NB4 (cell line): ENCODE data around the gene ARL16.

Experiments
- POLR2A ChIP-seq: IDR thresholded peaks from 2 replicates; pipeline ENCODE4 v1.6.1; 2011; ENCODE audit warnings: mild to moderate bottlenecking; ENCODE audit not compliant: insufficient read length; ENCODE audit errors: extremely low read depth
- TF ChIP-seq, protein P1 (sequence below): IDR thresholded peaks from one replicate; pipeline ENCODE4 v1.5.1; 2012; ENCODE audit warnings: low read depth, low read length
- TF ChIP-seq, protein P2 (sequence below): IDR thresholded peaks from 2 replicates; pipeline ENCODE4 v1.6.1; 2011; ENCODE audit warnings: low read depth, low read length

DNA sequence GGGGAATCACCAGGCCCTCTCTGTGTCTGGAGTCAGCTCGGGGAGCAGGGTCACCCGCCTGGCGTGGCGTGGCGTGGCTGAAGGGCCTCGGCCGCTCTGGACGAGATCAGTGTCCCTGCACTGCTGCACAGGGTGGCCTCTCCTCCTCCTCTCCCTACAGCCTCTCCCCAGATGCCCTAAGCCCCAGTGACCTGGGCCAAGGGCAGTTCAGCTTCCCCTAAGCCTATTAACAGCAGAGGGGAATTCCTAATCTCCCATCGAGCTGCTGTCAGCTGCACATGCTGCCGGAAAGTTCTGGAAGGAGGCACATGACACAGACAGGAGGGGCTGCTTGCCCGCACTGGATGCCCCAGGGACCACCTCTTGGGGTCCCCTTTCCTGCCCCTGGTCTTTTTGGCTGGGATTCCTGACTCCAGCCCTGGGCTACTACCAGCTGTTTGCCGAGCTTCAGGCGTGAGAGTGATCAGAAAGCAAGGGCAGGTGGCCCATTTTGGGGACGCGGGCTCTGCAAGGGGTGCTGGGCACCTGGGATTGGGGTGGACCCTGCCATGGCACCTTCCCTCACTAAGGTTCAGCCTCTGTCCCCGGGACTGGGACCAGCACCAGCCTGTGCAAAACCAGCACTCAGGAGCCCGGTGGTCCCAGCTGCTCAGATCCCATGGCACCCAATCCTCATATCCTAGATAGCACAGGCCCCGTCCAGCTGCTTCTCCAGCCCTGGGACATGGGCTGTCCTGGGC lies 28.0 kb downstream of the ARL16 start:
- TF ChIP-seq, protein P1, sequence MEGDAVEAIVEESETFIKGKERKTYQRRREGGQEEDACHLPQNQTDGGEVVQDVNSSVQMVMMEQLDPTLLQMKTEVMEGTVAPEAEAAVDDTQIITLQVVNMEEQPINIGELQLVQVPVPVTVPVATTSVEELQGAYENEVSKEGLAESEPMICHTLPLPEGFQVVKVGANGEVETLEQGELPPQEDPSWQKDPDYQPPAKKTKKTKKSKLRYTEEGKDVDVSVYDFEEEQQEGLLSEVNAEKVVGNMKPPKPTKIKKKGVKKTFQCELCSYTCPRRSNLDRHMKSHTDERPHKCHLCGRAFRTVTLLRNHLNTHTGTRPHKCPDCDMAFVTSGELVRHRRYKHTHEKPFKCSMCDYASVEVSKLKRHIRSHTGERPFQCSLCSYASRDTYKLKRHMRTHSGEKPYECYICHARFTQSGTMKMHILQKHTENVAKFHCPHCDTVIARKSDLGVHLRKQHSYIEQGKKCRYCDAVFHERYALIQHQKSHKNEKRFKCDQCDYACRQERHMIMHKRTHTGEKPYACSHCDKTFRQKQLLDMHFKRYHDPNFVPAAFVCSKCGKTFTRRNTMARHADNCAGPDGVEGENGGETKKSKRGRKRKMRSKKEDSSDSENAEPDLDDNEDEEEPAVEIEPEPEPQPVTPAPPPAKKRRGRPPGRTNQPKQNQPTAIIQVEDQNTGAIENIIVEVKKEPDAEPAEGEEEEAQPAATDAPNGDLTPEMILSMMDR, result no peak
- TF ChIP-seq POLR2A, result no peak
- TF ChIP-seq, protein P2, sequence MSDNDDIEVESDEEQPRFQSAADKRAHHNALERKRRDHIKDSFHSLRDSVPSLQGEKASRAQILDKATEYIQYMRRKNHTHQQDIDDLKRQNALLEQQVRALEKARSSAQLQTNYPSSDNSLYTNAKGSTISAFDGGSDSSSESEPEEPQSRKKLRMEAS, result no peak
